B cell (primary cell): ENCODE data around the gene RUFY3.

Experiments used
- EZH2 ChIP-seq: IDR thresholded peaks from 2 replicates; pipeline ENCODE4 v1.6.1; 2012; ENCODE audit warnings: borderline replicate concordance, low read depth, mild to moderate bottlenecking, moderate library complexity, low read length; ENCODE audit not compliant: insufficient read depth, poor library complexity, severe bottlenecking
- TF ChIP-seq, protein P1 (sequence below): fragments of 200-600 bp; IDR thresholded peaks from one replicate; pipeline ENCODE4 v1.8.0; 2022; ENCODE audit warnings: antibody characterized with exemption, mild to moderate bottlenecking

DNA sequence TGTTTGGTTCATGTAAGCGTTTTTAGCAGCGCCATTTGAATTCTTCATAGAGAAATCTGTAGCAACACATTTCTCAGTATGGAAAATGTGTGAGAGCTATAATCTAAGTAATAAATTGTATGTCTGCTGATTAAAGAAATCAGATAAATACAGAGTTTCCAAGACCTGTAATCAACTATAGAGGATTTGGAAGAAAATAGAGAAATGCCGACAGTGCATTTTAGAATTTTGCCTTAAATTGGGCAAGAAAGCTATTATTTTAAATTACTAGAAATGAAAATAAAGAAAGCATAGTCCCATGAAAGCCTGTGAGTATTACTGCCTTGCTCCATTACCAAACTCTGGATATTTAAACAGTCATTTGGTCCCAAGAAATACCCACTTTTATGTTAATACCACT is 2.7 kb downstream of the RUFY3 start:
- TF ChIP-seq, protein P1, sequence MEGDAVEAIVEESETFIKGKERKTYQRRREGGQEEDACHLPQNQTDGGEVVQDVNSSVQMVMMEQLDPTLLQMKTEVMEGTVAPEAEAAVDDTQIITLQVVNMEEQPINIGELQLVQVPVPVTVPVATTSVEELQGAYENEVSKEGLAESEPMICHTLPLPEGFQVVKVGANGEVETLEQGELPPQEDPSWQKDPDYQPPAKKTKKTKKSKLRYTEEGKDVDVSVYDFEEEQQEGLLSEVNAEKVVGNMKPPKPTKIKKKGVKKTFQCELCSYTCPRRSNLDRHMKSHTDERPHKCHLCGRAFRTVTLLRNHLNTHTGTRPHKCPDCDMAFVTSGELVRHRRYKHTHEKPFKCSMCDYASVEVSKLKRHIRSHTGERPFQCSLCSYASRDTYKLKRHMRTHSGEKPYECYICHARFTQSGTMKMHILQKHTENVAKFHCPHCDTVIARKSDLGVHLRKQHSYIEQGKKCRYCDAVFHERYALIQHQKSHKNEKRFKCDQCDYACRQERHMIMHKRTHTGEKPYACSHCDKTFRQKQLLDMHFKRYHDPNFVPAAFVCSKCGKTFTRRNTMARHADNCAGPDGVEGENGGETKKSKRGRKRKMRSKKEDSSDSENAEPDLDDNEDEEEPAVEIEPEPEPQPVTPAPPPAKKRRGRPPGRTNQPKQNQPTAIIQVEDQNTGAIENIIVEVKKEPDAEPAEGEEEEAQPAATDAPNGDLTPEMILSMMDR, result no peak
- TF ChIP-seq EZH2, result no peak
